Measurements from ENCODE around the gene ITGB4.

DNA sequence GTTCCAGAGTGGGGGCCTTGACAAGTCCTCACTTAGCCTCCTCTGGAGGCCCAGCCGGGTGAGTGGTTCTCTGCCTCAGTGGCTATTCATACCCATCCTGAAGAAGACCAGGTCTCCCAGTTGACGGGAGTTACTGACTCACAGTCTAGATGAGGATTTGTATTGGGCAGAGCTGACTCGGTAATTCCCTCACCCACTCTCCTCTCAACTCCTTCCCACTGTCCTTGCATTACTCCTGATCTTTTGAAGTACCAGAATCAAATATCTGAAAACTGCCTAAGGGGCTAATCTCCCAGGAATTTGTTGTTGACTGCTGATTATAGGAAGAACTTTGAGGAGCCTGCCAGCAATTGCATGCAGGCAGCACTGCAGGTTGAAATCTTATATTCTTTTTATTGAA is 40.0 kb upstream of the ITGB4 start:
- TF ChIP-seq, protein P1, sequence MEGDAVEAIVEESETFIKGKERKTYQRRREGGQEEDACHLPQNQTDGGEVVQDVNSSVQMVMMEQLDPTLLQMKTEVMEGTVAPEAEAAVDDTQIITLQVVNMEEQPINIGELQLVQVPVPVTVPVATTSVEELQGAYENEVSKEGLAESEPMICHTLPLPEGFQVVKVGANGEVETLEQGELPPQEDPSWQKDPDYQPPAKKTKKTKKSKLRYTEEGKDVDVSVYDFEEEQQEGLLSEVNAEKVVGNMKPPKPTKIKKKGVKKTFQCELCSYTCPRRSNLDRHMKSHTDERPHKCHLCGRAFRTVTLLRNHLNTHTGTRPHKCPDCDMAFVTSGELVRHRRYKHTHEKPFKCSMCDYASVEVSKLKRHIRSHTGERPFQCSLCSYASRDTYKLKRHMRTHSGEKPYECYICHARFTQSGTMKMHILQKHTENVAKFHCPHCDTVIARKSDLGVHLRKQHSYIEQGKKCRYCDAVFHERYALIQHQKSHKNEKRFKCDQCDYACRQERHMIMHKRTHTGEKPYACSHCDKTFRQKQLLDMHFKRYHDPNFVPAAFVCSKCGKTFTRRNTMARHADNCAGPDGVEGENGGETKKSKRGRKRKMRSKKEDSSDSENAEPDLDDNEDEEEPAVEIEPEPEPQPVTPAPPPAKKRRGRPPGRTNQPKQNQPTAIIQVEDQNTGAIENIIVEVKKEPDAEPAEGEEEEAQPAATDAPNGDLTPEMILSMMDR (IDR thresholded peaks at IDR 0.05) = no peak
- TF ChIP-seq POLR2AphosphoS5 (IDR thresholded peaks at IDR 0.05) = no peak
- TF ChIP-seq EP300 (IDR thresholded peaks at IDR 0.05) = no peak

Data from esophagus muscularis mucosa (tissue), 4 donors.